ENCODE measurements around the gene CASP10. TPM values are rescaled to one million over a fixed set of nuclear protein-coding genes. Genes with fewer than 3 reads are reported as not detected.
A peak's percentile ranks its signal among the peaks of the same experiment; 100 is the strongest.

CASP10 gene
- total and polyA plus RNA-seq, 2 of the 13 experiments (the other 11 are each of a cell fraction or from before 2014, with no cell fraction given), result 22.2 to 23.8 TPM

DNA sequence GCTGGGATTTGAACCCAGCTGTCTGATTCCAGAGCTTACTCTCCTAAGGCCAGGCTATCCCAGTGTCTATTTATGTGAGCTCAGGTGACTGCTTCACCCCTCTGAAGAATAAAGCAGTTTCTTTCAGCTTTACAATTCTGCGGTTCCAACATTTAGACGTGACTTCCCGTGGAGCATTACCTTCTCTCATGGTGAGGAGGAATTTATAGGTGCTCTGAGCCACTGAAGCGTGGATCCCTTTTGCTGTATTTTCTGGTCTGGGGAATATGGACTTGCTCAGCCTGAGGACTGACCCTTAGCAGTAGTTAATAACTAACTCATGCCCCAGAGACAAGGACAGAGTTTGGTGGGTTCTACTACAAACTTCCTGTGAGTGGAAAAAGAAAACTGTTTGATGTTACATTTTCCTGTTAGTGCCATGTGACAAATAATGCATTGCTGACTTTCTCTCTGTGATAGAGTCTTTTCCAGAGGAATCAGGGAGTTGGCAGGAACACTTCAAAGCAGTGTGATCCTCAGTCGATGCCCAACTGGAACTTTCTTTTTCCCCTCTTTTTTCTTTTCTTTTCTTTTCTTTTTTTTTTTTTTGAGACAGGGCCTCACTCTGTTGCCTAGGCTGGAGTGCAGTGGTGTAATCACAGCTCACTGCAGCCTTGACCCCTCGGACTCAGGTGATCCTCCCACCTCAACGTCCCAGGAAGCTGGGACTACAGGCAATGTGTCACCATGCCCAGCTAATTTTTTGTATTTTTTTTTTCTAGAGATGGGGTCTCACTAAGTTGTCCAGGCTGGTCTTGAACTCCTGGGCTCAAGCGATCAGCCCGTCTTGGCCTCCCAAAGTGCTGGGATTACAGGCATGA lies 21.9 kb downstream of the CASP10 start (continued):
- TF ChIP-seq ZNF281 (CRISPR knock-in tag; IDR thresholded peaks at IDR 0.05; ENCODE audit: borderline replicate concordance) (no peak; the same call in 1 of the 2 replicates), IKZF5 (CRISPR knock-in tag; IDR thresholded peaks at IDR 0.05) (peak; percentile 69), ZNF362 (CRISPR knock-in tag; IDR thresholded peaks at IDR 0.05; ENCODE audit: borderline replicate concordance) (peak; percentile 99), YEATS4 (CRISPR knock-in tag; IDR thresholded peaks at IDR 0.05; ENCODE audit: borderline replicate concordance) (no peak; the same call in 1 of the 2 replicates), GPBP1L1 (CRISPR knock-in tag; IDR thresholded peaks at IDR 0.05) (no peak), TP53 (CRISPR knock-in tag; conservative IDR thresholded peaks at IDR 0.05) (no peak), ARID5B (CRISPR knock-in tag; IDR thresholded peaks at IDR 0.05) (peak; percentile 67), SYNCRIP (IDR thresholded peaks at IDR 0.05; ENCODE audit: insufficient read depth, low read depth, low read length) (no peak), ZFAT (CRISPR knock-in tag; conservative IDR thresholded peaks at IDR 0.05) (no peak), GTF2F1 (IDR thresholded peaks at IDR 0.05; ENCODE audit: low read length) (no peak), ZNF766 (CRISPR knock-in tag; IDR thresholded peaks at IDR 0.05; ENCODE audit: borderline replicate concordance) (peak; percentile 63; the same call in 1 of the 2 replicates), SMAD1 (CRISPR knock-in tag; IDR thresholded peaks at IDR 0.05; ENCODE audit: borderline replicate concordance, low read depth) (0 out of 2 replicates have a peak, but pooled peaks have one; percentile 46), TEAD2 (CRISPR knock-in tag; IDR thresholded peaks at IDR 0.05) (no peak)
- TF ChIP-seq, protein P1, sequence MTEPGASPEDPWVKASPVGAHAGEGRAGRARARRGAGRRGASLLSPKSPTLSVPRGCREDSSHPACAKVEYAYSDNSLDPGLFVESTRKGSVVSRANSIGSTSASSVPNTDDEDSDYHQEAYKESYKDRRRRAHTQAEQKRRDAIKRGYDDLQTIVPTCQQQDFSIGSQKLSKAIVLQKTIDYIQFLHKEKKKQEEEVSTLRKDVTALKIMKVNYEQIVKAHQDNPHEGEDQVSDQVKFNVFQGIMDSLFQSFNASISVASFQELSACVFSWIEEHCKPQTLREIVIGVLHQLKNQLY (CRISPR knock-in tag; IDR thresholded peaks at IDR 0.05), result peak; percentile 52
- TF ChIP-seq, protein P2, sequence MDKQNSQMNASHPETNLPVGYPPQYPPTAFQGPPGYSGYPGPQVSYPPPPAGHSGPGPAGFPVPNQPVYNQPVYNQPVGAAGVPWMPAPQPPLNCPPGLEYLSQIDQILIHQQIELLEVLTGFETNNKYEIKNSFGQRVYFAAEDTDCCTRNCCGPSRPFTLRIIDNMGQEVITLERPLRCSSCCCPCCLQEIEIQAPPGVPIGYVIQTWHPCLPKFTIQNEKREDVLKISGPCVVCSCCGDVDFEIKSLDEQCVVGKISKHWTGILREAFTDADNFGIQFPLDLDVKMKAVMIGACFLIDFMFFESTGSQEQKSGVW (CRISPR knock-in tag; IDR thresholded peaks at IDR 0.05; ENCODE audit: borderline replicate concordance), result no peak

Data from HepG2 (cell line).